HG03432 (cell line): ENCODE results near the gene ZNF358.

ENCODE experiments used
- ATAC-seq: cut with Tn5 transposase; IDR thresholded peaks from one replicate; pipeline ENCODE4 v1.9.1; 2021; ENCODE audit warnings: mild to moderate bottlenecking, moderate library complexity; ENCODE audit not compliant: unreplicated experiment

ZNF358 gene

GRCh38 chr19:7515645-7516151, at the start of gene ZNF358:
ZNF358 (plus strand) TSS chr19:7516103; CDS start chr19:7519243, 3,140 bp downstream.
- no peak for ATAC-seq

- no peak for ATAC-seq
Observed at GRCh38 chr19:7467009-7467989, 48.6 kb upstream of the ZNF358 start.

- no peak for ATAC-seq
Observed at GRCh38 chr19:7468840-7469239, 47.1 kb upstream of the ZNF358 start.

- ATAC-seq, result no peak
Observed at GRCh38 chr19:7469669-7470285, 46.1 kb upstream of the ZNF358 start.

GRCh38 chr19:7470540-7471305, 45.2 kb upstream of the ZNF358 start:
- no peak for ATAC-seq

GRCh38 chr19:7471696-7472615, 43.9 kb upstream of the ZNF358 start:
- ATAC-seq, result no peak

GRCh38 chr19:7475665-7476064, 40.2 kb upstream of the ZNF358 start:
- no peak for ATAC-seq

GRCh38 chr19:7476241-7476640, 39.7 kb upstream of the ZNF358 start:
- no peak for ATAC-seq

GRCh38 chr19:7476777-7477494, 39.0 kb upstream of the ZNF358 start:
- ATAC-seq, result no peak

- ATAC-seq, result no peak
Observed at GRCh38 chr19:7477758-7478157, 38.1 kb upstream of the ZNF358 start.

GRCh38 chr19:7478173-7478842, 37.6 kb upstream of the ZNF358 start:
- ATAC-seq, result no peak

- ATAC-seq, result no peak
Observed at GRCh38 chr19:7478843-7479227, 37.1 kb upstream of the ZNF358 start.

- ATAC-seq, result no peak
Observed at GRCh38 chr19:7480222-7480969, 35.5 kb upstream of the ZNF358 start.

- ATAC-seq, result no peak
Observed at GRCh38 chr19:7480970-7481255, 35.0 kb upstream of the ZNF358 start.

- ATAC-seq, result no peak
Observed at GRCh38 chr19:7482584-7483439, 33.1 kb upstream of the ZNF358 start.

- ATAC-seq, result no peak
Observed at GRCh38 chr19:7483720-7484201, 32.1 kb upstream of the ZNF358 start.

GRCh38 chr19:7486923-7487322, 29.0 kb upstream of the ZNF358 start:
- ATAC-seq, result no peak
